Testis (tissue), 2 donors: ENCODE measurements around the gene ZSWIM6.

Source experiments
- CTCF ChIP-seq, 3 experiments: fragments of 450-650 bp in 2 of 3; fragments of 200-600 bp in 1 of 3; sonication (generic) in 1 of 3; IDR thresholded peaks; one replicate each; pipeline ENCODE4 v1.5.1; 2016 to 2019; ENCODE audit warnings: antibody characterized with exemption in 3 of 3, mild to moderate bottlenecking in 2 of 3, moderate library complexity in 1 of 3
- POLR2A ChIP-seq: fragments of 450-650 bp; IDR thresholded peaks from one replicate; pipeline ENCODE4 v1.6.1; 2017; ENCODE audit warnings: antibody characterized with exemption, mild to moderate bottlenecking, moderate library complexity

- TF ChIP-seq CTCF (IDR thresholded peaks at IDR 0.05) (no peak), POLR2A (no peak)
Measured at GRCh38 chr5:61397937-61398336, 65.9 kb downstream of the ZSWIM6 start.
